ENCODE results near the gene GRK1.

The GRK1 gene

GRCh38 chr13:113735750-113736149 lies 68.7 kb downstream of the GRK1 start:
- TF ChIP-seq POLR2A (IDR thresholded peaks at IDR 0.05; ENCODE audit: extremely low read depth, insufficient read length) (no peak), CTCF (IDR thresholded peaks at IDR 0.05; ENCODE audit: low read depth, low read length) (no peak), MAX (IDR thresholded peaks at IDR 0.05; ENCODE audit: low read depth, low read length) (0 out of 2 replicates have a peak, but pooled peaks have one; percentile 10)
- no peak for DNase-seq (ENCODE audit: low read depth)
- H3K4me3 ChIP-seq (ENCODE audit: low read depth, low read length): peak overlapping the region; percentile 35

- DNase-seq (ENCODE audit: low read depth): peak; percentile 94
- peak overlapping the region; percentile 35 for H3K4me3 ChIP-seq (ENCODE audit: low read depth, low read length)
- TF ChIP-seq MAX (IDR thresholded peaks at IDR 0.05; ENCODE audit: low read depth, low read length) (no peak), MYC (IDR thresholded peaks at IDR 0.05; ENCODE audit: low read depth, low read length) (peak; percentile 63), CTCF (IDR thresholded peaks at IDR 0.05; ENCODE audit: low read depth, low read length) (no peak), POLR2A (IDR thresholded peaks at IDR 0.05; ENCODE audit: extremely low read depth, insufficient read length) (peak; percentile 57)
Observed at GRCh38 chr13:113736258-113736731, 69.3 kb downstream of the GRK1 start.

- no peak for DNase-seq (ENCODE audit: low read depth)
- TF ChIP-seq POLR2A (IDR thresholded peaks at IDR 0.05; ENCODE audit: extremely low read depth, insufficient read length) (no peak), CTCF (IDR thresholded peaks at IDR 0.05; ENCODE audit: low read depth, low read length) (no peak)
- no peak overlapping the region for H3K4me3 ChIP-seq (ENCODE audit: low read depth, low read length)
Observed at GRCh38 chr13:113737803-113738202, 70.8 kb downstream of the GRK1 start.

GRCh38 chr13:113739527-113740285 lies 72.7 kb downstream of the GRK1 start:
- no peak overlapping the region for H3K4me3 ChIP-seq (ENCODE audit: low read depth, low read length)
- DNase-seq (ENCODE audit: low read depth): no peak
- TF ChIP-seq POLR2A (IDR thresholded peaks at IDR 0.05; ENCODE audit: extremely low read depth, insufficient read length) (no peak), MAX (IDR thresholded peaks at IDR 0.05; ENCODE audit: low read depth, low read length) (no peak), CTCF (IDR thresholded peaks at IDR 0.05; ENCODE audit: low read depth, low read length) (no peak), MYC (IDR thresholded peaks at IDR 0.05; ENCODE audit: low read depth, low read length) (no peak)

GRCh38 chr13:113740286-113740556 lies 73.2 kb downstream of the GRK1 start:
- H3K4me3 ChIP-seq (ENCODE audit: low read depth, low read length): peak overlapping the region; percentile 36
- no peak for TF ChIP-seq CTCF (IDR thresholded peaks at IDR 0.05; ENCODE audit: low read depth, low read length)
- TF ChIP-seq MAX (IDR thresholded peaks at IDR 0.05; ENCODE audit: low read depth, low read length): no peak
- TF ChIP-seq MYC (IDR thresholded peaks at IDR 0.05; ENCODE audit: low read depth, low read length): no peak
- TF ChIP-seq POLR2A (IDR thresholded peaks at IDR 0.05; ENCODE audit: extremely low read depth, insufficient read length): no peak
- no peak for DNase-seq (ENCODE audit: low read depth)

- peak; percentile 60 for DNase-seq (ENCODE audit: low read depth)
- peak overlapping the region; percentile 36 for H3K4me3 ChIP-seq (ENCODE audit: low read depth, low read length)
- TF ChIP-seq POLR2A (IDR thresholded peaks at IDR 0.05; ENCODE audit: extremely low read depth, insufficient read length) (no peak), MYC (IDR thresholded peaks at IDR 0.05; ENCODE audit: low read depth, low read length) (no peak), MAX (IDR thresholded peaks at IDR 0.05; ENCODE audit: low read depth, low read length) (no peak), CTCF (IDR thresholded peaks at IDR 0.05; ENCODE audit: low read depth, low read length) (no peak)
Observed at GRCh38 chr13:113740661-113741060, 73.6 kb downstream of the GRK1 start.

Measured in NB4 (cell line).